Measurements from ENCODE around the gene SPTBN1.

Gene SPTBN1

DNA sequence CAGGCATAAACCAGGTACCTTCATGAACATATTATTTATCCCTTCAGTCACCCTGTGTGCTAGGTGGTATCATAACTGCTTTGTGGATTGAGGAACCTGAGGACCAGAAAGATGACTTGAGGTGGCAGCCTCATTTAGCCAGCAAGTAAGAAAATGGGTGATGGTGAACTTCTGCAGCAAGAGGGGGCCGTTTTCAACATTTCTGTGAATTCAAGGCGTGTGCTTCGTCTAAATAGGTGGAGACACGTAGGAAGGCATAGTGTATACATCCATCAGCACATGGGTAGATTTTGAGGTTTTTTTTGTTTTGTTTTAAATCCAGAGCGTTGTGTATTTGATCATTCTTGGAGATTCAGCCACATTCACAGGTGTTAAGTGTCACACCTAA lies 118.7 kb downstream of the SPTBN1 start:
- no peak for DNase-seq (ENCODE audit: low spot score)

DNA sequence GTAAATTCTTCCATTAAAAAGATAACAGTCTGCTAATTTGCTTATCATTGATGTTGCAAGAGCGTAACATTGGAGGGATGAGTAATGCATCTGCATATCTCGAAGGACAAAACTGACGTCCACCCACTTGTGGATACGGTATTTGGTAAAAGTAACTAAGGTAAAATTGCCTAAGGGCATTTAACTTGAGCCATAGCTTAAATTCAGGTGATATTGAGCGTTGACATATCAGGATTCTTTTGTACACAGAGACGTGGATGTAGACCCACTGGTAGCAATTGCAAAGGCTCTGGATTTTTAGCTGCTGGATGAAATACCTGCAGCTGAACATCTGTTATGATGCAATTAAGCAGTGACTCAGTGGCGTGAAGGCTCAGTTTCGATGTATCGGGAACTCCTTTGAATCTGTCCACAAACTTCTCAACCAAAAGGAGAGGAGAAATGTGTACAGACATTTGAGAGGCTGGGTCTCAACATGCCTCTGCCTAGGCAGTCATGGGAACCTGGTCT lies 119.3 kb downstream of the SPTBN1 start:
- DNase-seq (ENCODE audit: low spot score), result no peak

DNA sequence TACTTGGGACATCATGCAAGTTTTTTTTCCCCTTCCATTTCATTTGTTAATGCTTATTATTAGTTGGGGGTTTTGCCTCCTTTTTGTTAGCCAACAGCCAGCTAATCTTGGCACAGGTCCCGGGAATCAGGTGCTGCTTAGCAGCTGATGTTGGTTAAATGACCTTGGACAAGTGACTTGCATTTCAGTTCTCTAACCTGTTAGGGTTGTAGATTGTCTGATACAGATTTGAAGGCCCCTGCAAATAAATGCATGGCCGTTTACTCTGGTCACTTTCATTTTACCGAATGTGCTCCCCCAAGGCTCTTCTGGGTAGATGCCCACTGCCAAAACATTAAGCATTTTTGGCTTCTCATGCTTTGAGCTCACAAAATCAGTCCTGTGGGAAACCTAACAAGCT lies 120.9 kb downstream of the SPTBN1 start:
- DNase-seq (ENCODE audit: low spot score), result no peak

DNA sequence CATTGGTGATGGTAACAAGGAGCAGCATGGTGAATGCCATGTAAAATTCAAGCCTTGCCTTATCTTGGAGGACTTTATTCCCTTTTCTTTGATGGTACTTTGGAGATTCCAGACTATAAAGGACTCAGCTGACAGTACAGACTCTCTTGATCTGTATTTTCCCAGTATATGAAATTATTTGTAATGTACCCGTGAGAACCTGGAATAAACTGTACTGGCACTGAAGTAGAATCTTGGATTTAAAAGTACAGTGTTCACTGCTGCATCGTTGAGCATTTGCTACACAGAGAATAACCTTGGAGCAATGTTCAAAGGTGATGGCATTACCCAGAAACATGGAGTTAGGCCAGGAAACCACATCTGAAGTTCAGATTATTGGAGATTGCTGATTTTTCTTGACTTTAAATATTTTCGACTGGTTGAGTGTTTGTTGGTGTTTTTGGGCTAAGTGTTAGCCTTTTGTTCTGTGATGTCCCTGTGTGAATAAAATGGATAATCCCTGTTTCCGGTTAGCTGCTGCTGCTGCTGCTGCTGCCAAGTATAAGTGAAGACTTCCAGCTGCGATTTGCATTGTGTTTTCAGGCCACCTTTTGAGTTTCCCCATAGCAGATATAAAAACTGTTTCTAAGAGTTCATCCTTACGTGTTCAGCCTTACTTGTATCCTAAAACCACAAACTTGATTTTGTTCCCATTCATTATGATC lies 122.0 kb downstream of the SPTBN1 start:
- no peak for DNase-seq (ENCODE audit: low spot score)

DNA sequence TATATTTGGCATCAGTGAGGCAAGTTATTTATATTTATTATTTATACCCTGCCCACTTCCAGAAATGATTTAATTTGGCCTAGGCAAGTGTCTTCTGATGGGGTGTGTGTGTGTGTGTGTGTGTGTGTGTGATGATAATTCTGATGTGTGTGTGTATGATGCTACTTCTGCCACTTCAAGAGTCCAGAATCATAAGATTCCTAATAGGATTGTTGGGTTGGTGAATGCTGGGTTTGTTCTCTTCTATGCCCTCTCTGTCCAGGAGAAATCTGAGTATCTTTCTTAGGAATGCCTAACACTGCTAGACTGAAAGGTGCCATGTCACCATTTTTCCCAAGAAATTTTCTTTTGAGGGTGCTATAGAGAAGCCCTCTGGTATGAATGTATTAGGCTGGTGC lies 122.5 kb downstream of the SPTBN1 start:
- DNase-seq (ENCODE audit: low spot score), result no peak

DNA sequence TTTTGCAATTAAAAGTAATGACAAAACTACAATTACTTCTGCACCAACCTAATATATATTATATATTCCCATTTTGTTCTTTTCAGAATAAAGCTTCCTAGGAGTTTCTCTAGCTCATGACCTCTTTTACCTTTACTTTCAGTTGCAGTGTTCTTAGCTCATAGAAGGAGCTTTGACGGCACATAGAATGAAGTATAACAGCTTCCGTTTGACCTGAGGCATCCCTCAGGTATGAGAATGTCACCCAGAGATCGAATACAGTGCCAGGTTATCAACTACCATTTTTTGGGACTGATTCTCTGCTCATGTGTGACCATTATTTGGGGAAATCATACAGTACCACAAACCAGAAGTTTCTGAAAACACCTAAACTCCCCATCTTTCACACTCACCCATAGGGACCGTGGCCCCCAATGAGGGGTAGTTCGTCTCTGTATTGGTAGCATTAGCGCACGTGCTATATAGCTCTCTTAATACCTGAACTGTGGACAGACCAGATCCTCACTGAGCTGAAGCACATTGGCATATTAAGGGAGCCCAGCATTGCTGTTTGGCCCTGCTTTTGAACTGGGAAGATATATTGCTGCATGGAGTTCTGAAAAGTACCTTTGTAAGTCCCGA lies 123.0 kb downstream of the SPTBN1 start:
- DNase-seq (ENCODE audit: low spot score), result no peak

DNA sequence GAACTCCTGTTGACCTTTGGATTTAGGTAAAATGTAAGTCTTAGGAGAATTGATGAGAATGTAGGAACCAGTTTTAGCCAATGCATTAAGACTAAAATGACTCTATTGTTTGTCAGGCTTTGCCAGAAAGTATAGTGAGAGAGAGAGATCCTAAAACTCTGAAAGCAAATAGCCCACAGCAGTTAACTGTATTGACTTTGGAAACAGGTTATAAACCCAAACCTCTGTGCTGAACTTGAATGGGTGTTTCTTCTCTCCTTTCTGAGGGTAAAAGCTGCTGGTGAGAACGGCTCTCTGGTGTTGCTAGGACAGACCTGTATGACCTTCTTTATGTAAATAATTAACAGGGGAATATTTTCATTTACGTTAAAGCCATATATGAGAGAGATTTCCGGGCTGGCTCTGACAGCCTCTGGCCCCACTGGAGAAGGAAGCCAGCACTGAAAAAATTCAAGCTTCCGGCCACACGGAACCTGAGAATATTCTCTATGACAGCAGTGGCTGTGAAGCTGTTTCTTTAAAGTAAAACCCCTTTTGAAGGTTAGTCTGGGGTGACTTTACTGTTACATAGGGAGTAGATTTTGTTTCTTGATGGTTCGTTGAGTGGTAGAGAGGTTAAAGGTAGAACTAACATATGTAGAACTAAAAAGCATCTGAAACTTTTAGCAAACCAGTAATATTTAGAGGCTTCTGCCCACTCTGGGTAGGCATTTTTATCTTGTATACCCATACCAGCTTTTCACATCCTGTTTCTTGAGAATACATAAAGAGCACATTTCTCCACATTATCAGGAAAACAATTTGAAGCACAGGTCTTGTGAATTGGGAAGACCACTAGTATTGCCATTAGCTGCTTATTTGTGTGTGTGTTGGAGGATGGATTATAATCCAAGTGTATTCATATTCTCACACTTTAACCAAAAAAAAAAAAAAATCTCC lies 123.8 kb downstream of the SPTBN1 start:
- peak; percentile 71 for DNase-seq (ENCODE audit: low spot score)

DNA sequence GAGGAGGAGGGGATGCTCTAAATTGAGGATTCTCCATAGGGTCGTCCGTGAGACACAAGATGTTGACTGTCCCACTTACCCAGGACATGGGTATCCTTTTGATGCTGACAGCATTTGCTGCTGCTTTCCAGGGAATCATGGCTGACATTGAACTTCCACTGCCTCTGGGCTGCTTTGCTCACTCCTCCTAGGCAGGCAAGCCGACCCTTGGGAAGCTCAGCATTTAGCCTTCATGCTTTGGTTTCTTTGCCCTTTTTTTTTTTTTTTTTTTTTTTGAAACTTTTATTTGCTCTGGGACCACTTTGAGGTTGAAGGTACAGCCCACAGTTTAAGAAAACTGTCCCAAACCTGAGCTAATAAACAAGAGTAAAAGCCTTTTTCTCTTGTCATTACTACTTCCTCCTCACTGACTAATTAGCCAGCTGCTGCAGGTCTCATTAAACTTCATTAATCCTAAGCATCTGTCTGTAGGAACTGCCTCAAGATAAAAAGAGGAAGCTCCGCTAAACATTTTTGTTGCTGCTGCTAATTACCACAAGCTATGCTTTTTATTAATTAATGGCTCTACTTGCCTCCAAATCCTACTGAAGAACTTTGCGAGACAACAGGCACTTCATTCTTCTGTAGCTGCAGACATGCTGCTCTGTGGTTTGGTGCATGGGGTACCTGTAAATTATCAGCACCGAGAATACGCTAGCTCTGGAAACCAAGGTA lies 125.4 kb downstream of the SPTBN1 start:
- no peak for DNase-seq (ENCODE audit: low spot score)

DNA sequence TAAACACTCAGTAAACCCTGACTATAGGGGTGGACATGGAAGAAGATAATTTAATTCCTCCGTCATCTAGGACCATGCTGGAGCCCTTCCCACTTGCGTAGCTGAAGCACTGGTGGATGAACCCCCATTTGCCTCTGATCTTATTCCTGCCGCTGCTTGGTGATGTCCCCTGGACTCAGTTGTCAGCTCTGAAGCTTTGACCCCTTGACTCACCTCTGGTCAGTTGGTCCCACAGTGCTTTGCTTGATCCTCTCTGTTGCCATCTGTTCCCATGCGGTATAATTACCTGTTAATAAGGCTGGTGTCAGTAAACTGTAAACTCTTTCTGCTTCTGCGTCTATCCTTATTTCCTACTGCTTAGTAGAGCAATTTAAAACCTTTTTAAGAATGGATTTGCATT lies 126.9 kb downstream of the SPTBN1 start:
- DNase-seq (ENCODE audit: low spot score), result no peak

DNA sequence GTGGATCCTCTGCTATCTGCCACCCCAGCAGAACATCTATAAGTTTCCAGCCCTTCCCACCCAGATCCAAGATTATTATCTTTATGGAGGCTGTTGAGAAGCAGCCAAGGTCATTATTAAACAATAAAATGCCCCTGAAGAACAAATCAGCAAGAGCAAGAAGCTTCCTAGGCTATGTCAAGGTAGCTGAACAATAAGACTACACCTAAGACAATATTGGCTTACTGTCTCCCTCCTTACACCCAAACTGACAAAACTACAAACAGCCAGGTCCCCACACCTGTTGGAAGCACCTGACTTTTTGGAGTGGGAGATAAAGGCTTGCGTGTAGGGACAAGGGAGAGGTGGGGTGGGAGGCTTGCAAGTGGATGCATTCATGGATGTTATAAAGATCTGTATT lies 128.5 kb downstream of the SPTBN1 start:
- no peak for DNase-seq (ENCODE audit: low spot score)

DNA sequence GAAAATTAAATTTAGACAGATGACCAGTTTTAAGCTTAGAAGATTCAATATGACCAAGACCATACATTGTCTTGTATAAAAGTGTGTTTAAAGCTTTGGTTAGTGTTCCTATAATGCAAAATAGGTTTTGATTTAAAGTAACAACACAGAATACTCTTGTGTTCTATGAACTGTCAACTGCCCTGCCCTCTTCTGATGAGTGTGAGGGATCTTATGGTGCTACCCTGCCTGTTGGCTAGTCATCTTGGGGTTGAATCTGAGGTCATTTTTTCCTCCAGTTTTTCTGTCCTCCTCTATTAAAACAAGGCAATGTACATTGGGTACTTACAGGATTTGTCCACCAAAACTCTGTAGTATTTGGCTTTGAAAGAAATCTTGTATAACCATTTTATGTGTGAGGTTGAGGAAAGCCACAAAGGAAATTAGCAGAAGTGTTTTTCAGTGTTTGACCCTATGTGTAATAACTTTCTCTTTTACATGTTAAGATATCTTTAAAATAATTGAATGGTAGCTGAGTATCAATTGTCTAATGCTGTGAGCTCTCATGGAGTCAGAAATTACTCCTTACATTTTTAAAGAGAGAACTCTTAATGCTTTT lies 129.1 kb downstream of the SPTBN1 start:
- no peak for DNase-seq (ENCODE audit: low spot score)

DNA sequence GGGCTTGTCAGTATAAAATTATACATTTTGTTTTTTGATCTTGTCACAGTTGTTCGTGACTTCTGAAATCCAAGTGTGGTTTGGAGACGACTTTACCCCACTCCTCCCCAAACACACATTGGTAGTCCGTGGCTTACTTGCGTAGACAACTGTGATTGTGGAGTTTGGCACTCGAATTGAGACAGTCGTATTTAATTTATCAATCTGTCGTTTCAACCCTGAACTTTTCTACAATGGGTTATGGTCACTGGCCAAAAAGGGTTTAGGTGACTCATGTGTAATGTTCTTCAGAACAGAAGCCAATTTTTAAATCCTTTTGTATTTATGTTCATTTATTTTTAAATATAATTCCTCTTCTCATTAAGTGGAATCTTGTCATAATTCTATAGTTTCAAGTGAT lies 129.9 kb downstream of the SPTBN1 start:
- no peak for DNase-seq (ENCODE audit: low spot score)

DNA sequence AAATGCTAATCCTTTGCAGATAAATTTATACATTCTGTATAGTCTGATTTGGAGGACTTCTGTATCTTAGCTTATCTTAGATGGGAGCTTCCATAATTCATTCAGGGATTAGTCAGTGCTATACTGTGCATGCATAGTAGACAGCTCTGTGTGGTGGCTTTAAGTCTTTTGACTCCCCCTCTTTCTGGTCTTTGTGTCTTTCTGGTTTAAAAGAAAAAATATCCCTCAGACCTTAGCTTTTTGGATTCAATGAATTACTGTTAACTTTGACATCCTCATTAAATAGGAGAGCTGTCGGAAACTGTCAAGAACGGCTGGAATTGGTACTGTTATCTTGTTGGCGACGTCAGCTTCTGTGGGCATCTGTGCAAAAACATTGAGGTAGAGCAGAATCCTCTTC lies 130.4 kb downstream of the SPTBN1 start:
- DNase-seq (ENCODE audit: low spot score), result no peak

DNA sequence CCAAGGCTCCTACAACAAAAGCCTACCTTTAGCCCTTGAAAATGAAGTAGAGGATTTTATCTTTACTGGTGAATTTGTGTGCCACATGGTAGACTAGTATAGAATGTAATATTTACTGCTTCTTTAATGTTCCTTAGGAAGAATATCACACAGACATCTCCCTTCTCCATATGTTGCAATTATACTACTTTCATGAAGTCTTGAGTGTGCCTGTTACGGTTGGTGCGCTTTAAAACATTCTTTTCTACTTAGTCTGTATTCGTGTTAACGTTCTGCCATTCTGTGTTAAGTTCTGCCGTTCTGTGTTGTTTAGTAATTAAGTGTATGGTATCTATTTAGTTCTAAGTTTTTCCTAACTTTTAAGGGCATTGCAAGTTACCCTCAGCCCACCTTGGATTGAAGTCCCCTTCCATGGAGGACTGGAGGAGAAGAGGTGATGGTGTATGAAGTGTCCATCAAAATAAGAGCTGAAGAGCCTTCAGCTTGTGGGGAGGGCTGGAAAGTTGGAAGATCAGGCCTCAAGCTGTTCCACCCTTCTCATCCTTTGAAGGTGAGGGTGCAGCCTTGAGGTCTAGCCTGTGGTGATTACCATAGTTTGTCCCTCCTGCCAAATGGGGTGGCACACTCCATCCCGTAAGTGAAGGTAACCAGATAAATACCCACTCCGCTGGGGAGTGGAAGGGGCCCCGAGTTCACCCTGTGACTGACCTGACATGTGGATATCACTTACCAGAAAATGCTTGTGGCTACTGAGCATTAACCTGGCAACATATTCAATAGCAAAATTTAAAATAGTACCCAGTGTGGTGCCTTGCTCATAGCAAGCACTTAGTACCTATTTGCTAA lies 131.3 kb downstream of the SPTBN1 start:
- no peak for DNase-seq (ENCODE audit: low spot score)

DNA sequence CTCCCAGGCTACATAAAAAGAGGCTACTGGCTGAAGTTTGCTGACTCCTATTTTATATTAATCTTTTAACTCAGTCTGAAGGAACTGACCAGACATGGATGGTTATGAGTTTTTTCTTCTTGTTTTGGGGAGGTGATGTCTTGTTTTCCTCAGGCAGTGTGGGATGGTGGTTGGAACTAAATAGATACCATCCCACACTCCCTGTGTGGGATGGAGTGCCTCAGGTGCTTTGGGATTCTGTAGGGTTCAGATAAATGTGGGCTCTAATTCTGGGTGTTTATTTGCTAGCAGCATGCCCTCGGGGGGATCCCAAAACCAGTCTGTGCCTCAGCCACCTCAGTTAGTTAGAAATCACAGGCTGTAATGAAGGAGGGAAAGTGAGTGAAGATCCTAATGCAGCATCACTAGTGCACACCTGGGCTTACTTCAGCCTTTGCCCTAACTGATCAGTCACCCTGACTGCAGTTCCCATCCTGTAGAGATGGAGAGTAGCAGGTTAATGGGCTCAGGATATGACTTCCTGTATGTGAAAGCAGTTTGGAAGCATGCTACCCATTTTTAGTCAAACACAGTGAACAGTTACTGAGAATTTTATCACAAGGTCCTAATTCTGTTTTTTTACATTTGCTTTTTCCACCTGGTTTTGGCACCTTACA lies 132.2 kb downstream of the SPTBN1 start:
- no peak for DNase-seq (ENCODE audit: low spot score)

DNA sequence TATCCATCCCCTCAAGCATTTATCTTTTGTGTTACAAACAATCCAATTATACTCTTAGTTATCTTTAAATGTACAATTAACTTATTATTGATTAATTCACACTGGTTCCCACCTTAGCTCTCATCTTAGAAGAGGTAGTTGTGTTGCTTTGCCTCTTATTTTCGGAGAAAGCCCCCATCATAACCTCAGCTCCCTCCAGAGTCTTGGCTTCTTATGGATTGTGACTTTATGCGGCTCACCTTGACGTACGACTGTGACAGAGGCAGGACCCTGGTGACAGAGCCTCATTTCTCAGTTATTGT lies 132.9 kb downstream of the SPTBN1 start:
- no peak for DNase-seq (ENCODE audit: low spot score)

DNA sequence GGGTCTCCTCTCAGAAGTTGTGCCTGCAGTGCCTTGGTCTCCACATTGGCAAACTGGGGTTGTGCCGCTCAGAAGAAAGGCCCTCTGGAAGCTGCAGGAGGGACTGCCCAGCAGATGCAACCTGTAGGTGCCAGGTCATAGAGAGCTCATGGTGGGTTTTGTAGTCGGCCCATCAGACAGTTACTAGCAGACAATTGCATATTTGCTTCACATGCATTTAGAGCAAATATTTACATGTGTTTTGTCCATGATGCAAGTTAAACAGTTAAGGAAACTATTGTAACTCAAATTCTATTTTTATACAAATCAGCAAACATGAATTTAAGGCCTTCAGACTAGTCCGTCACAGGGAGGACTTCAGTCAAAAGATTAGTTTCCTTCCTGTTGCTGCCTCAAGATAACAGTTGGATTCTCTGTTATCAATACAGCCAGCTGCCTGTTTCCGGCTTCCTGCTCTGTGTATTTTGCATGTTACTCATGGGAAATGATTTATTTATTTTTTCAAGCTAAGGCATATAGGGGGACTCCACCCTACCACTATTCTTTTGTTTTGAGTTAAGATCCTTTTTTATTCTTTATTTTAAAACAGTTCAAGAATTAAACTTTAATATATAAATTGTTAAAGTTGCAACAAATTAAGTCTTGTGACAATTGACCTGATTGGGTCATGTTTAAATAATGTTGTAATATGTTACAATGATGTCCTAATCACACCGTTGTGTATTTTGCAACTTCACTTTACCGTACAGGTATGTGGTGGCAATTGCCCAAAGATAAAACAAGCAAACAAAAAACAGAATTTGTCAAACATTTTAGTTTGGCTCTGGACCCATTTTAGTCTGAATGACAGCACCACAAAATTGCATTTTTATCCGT lies 133.5 kb downstream of the SPTBN1 start:
- no peak for DNase-seq (ENCODE audit: low spot score)

DNA sequence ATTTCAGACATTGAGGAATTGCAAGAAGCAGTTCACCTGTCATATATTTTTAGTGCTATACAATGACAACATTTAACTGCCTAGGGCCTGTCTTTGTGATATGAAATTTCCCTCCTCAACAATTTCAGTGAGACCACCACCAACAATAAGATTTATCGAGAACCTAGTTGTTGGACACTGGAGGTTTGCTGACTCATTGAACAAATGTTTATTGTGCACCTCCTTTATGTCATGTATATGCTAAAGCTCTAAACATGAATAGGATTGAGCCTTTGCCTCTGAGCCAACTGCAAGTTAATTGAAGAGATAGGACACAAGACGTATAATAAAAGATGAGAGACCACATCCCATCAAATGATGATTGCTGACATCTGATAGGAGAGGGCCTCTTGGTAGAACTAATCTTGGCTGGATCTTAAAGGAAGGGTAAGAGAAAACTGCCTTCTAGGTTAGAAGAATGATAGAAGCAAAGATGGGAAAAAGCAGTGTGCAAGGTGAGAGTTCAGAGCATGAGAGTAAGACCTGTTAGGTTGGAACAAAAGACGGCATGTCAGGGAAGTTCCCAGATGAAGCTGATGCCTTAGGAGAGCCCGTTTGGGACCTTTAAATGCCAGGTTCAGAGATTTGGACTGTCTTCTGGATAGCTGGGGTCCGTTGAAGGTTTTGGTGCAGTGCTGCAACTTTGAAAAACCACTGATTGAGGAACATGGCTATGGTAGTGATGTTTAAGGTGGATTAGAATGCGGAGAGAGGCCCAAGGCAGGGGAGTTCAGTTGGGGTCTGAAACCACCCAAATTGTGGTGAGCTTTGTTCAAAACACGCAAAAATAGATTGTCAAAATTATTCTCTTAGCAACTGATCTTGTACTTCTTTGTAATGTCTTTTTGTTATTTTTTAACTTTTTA lies 134.3 kb downstream of the SPTBN1 start:
- DNase-seq (ENCODE audit: low spot score), result no peak

Data from kidney tubule cell (primary cell).